H1 (cell line): ENCODE measurements around the gene TCAIM. TPM values are rescaled to one million over a fixed set of nuclear protein-coding genes. Genes with fewer than 3 reads are reported as not detected.

Experiments used
- CTCF ChIA-PET: fragments of 300-600 bp; sonication (Branson Sonifier 250); formaldehyde crosslinking; loops from one replicate; lab custom pipeline; 2021; ENCODE audit not compliant: partially characterized antibody; lab: Charles Lee
- POLR2A ChIA-PET: fragments of 300-600 bp; sonication (Branson Sonifier 250); formaldehyde crosslinking; loops from one replicate; lab custom pipeline; 2021; ENCODE audit warnings: inconsistent platforms; ENCODE audit not compliant: partially characterized antibody; lab: Charles Lee
- DNase-seq, 2 experiments: peaks; one replicate each; pipeline versions ENCODE4 v3.0.0 to v3.0.0-alpha.2; 2010 to 2022; ENCODE audit warnings: low spot score in 2 of 2, low read depth in 1 of 2, mixed read lengths in 1 of 2
- FAIRE-seq: peaks from 2 replicates; lab custom pipeline; 2011; peaks lifted over from hg19 to GRCh38; lab: Jason Lieb, UNC
- H2AFZ ChIP-seq: 2 replicates; pipeline ENCODE4 v1.8.1; 2012; ENCODE audit warnings: low read length, inconsistent platforms
- H2AK5ac ChIP-seq: 2 replicates; pipeline ENCODE4 v1.6.1; 2013; ENCODE audit warnings: low read depth, low read length
- H2BK120ac ChIP-seq: replicated peaks from 2 replicates; pipeline ENCODE3; 2013; ENCODE audit warnings: low read depth, low read length, inconsistent platforms
- H2BK12ac ChIP-seq: 2 replicates; pipeline ENCODE4 v1.6.1; 2013; ENCODE audit warnings: low read depth, low read length
- H2BK15ac ChIP-seq: 2 replicates; pipeline ENCODE4 v1.6.1; 2013; ENCODE audit warnings: low read length
- H2BK20ac ChIP-seq: 2 replicates; pipeline ENCODE4 v1.6.1; 2013; ENCODE audit warnings: low read length
- H2BK5ac ChIP-seq: 2 replicates; pipeline ENCODE4 v1.6.1; 2013; ENCODE audit warnings: low read depth, low read length
- H3K14ac ChIP-seq: 2 replicates; pipeline ENCODE4 v1.6.1; 2013; ENCODE audit warnings: inconsistent platforms; ENCODE audit not compliant: insufficient read length
- H3K18ac ChIP-seq: 2 replicates; pipeline ENCODE4 v1.6.1; 2013; ENCODE audit warnings: low read length; ENCODE audit errors: extremely low read depth
- H3K23ac ChIP-seq: 2 replicates; pipeline ENCODE4 v1.6.1; 2013; ENCODE audit warnings: inconsistent platforms; ENCODE audit not compliant: insufficient read length
- H3K23me2 ChIP-seq: 2 replicates; pipeline ENCODE4 v1.6.1; 2013; ENCODE audit warnings: low read depth, low read length
- H3K27ac ChIP-seq: 2 replicates; pipeline ENCODE4 v1.6.1; 2011; ENCODE audit warnings: low read depth, low read length, inconsistent platforms
- H3K27me3 ChIP-seq, 4 experiments: replicated peaks in 1 of 4; 1 replicate in 1 of 4; 2 replicates in 3 of 4; pipeline versions ENCODE4 v1.6.1 to v1.8.1; 2011 to 2013; ENCODE audit warnings: low read length in 3 of 4, mild to moderate bottlenecking in 3 of 4, inconsistent platforms in 2 of 4, mixed read lengths in 2 of 4, moderate library complexity in 1 of 4; ENCODE audit not compliant: control insufficient read depth in 3 of 4, insufficient read depth in 3 of 4; ENCODE audit errors: extremely low read depth in 1 of 4
- H3K36me3 ChIP-seq, 4 experiments: 2 replicates each; pipeline versions ENCODE4 v1.6.1 to v1.8.1; 2011 to 2013; ENCODE audit warnings: mild to moderate bottlenecking in 4 of 4, low read length in 3 of 4, moderate library complexity in 2 of 4, control low read depth in 1 of 4, inconsistent platforms in 1 of 4; ENCODE audit not compliant: insufficient read depth in 4 of 4, control insufficient read depth in 2 of 4
- H3K4ac ChIP-seq: replicated peaks from 2 replicates; pipeline ENCODE3; 2013; ENCODE audit warnings: low read length, low read depth, mixed read lengths, inconsistent platforms; ENCODE audit not compliant: insufficient read length
- H3K4me1 ChIP-seq, 4 experiments: replicated peaks in 1 of 4; 1 replicate in 1 of 4; 2 replicates in 3 of 4; pipeline versions ENCODE4 v1.6.1 to v1.8.1; 2011 to 2013; ENCODE audit warnings: low read length in 3 of 4, inconsistent platforms in 2 of 4, mixed read lengths in 1 of 4; ENCODE audit not compliant: insufficient read depth in 4 of 4, control insufficient read depth in 3 of 4
- H3K4me2 ChIP-seq, 2 experiments: 2 replicates each; pipeline versions ENCODE4 v1.6.1 to v1.8.1; 2011 to 2013; ENCODE audit warnings: low read depth in 2 of 2, low read length in 2 of 2, control low read depth in 1 of 2, inconsistent platforms in 1 of 2, mild to moderate bottlenecking in 1 of 2; ENCODE audit not compliant: insufficient read depth in 1 of 2
- H3K4me3 ChIP-seq, 4 experiments: fragments of 200-600, 300-600 bp in 1 of 4; sonication (generic), shearing (Covaris generic), sonication (Bioruptor Twin) in 1 of 4; 2 replicates each; pipeline versions ENCODE4 v1.5.1 to v1.8.1; 2011 to 2016; ENCODE audit warnings: low read length in 4 of 4, low read depth in 3 of 4, control low read depth in 2 of 4, inconsistent platforms in 2 of 4, mild to moderate bottlenecking in 2 of 4, mixed read lengths in 1 of 4, moderate library complexity in 1 of 4; ENCODE audit not compliant: insufficient read depth in 2 of 4; ENCODE audit errors: extremely low read depth in 1 of 4
- H3K56ac ChIP-seq: replicated peaks from 2 replicates; pipeline ENCODE3; 2013; ENCODE audit warnings: low read depth, mild to moderate bottlenecking, mixed read lengths, low read length, inconsistent platforms; ENCODE audit not compliant: insufficient read length
- H3K79me1 ChIP-seq: 2 replicates; pipeline ENCODE4 v1.6.1; 2013; ENCODE audit warnings: low read depth, low read length, control low read depth
- H3K79me2 ChIP-seq, 2 experiments: 2 replicates each; pipeline versions ENCODE4 v1.6.1 to v1.8.1; 2012 to 2013; ENCODE audit warnings: low read length in 2 of 2, mild to moderate bottlenecking in 2 of 2, inconsistent platforms in 1 of 2; ENCODE audit not compliant: insufficient read depth in 2 of 2, control insufficient read depth in 1 of 2
- H3K9ac ChIP-seq, 4 experiments: replicated peaks in 1 of 4; 1 replicate in 1 of 4; 2 replicates in 3 of 4; pipeline versions ENCODE4 v1.6.1 to v1.8.1; 2011 to 2013; ENCODE audit warnings: low read depth in 3 of 4, low read length in 3 of 4, control low read depth in 2 of 4, mild to moderate bottlenecking in 2 of 4, moderate library complexity in 2 of 4, inconsistent platforms in 1 of 4; ENCODE audit errors: extremely low read depth in 1 of 4
- H3K9me3 ChIP-seq, 2 experiments: 2 replicates each; pipeline versions ENCODE4 v1.6.1 to v1.8.1; 2012 to 2013; ENCODE audit warnings: mild to moderate bottlenecking in 2 of 2, moderate library complexity in 2 of 2, control low read depth in 1 of 2, inconsistent platforms in 1 of 2, low read depth in 1 of 2, low read length in 1 of 2, mixed read lengths in 1 of 2; ENCODE audit not compliant: insufficient read depth in 2 of 2
- H4K20me1 ChIP-seq, 2 experiments: replicated peaks in 1 of 2; 2 replicates each; pipeline versions ENCODE3 to v1.8.1; 2011 to 2013; ENCODE audit warnings: inconsistent platforms in 2 of 2, low read length in 2 of 2, mild to moderate bottlenecking in 1 of 2; ENCODE audit not compliant: insufficient read depth in 2 of 2, control insufficient read depth in 1 of 2
- H4K5ac ChIP-seq: 2 replicates; pipeline ENCODE4 v1.6.1; 2013; ENCODE audit warnings: low read length, low read depth, mixed read lengths, inconsistent platforms; ENCODE audit not compliant: insufficient read length
- H4K8ac ChIP-seq: 2 replicates; pipeline ENCODE4 v1.8.0; 2013; ENCODE audit warnings: mild to moderate bottlenecking, moderate library complexity, low read length, inconsistent platforms; ENCODE audit not compliant: insufficient read depth; ENCODE audit errors: extremely low read depth
- H4K91ac ChIP-seq: replicated peaks from 2 replicates; pipeline ENCODE3; 2013; ENCODE audit warnings: low read length, mixed read lengths, inconsistent platforms; ENCODE audit not compliant: insufficient read length
- ASH2L ChIP-seq: fragments of 200-600, 300-600 bp; sonication (generic); IDR thresholded peaks from one replicate; pipeline ENCODE4 v1.7.1; 2017; ENCODE audit warnings: low read length
- CTBP2 ChIP-seq: IDR thresholded peaks from 2 replicates; pipeline ENCODE4 v1.7.0; 2011; ENCODE audit warnings: borderline replicate concordance, mild to moderate bottlenecking, moderate library complexity, mixed read lengths, low read length; ENCODE audit not compliant: insufficient read depth, insufficient read length
- EP300 ChIP-seq, 2 experiments: IDR thresholded peaks; 1 replicate in 1 of 2; 2 replicates in 1 of 2; pipeline ENCODE4 v1.6.1; 2011 to 2012; ENCODE audit warnings: low read depth in 2 of 2, low read length in 2 of 2, mild to moderate bottlenecking in 2 of 2, borderline replicate concordance in 1 of 2, inconsistent platforms in 1 of 2, moderate library complexity in 1 of 2
- FOSL1 ChIP-seq: IDR thresholded peaks from 2 replicates; pipeline ENCODE4 v1.6.1; 2011; ENCODE audit warnings: mild to moderate bottlenecking, low read depth, low read length, moderate library complexity; ENCODE audit not compliant: insufficient read depth
- GTF2F1 ChIP-seq: IDR thresholded peaks from 2 replicates; pipeline ENCODE4 v1.6.1; 2012; ENCODE audit warnings: low read depth, low read length, improper control_type of control experiment, borderline replicate concordance
- KDM5A ChIP-seq: fragments of 200-600 bp; IDR thresholded peaks from 2 replicates; pipeline ENCODE4 v1.7.1; 2012; ENCODE audit warnings: mild to moderate bottlenecking, low read length, inconsistent platforms, mixed read lengths
- MAFK ChIP-seq: IDR thresholded peaks from 2 replicates; pipeline ENCODE4 v1.6.1; 2012; ENCODE audit warnings: low read depth, mild to moderate bottlenecking, improper control_type of control experiment, low read length
- NRF1 ChIP-seq: IDR thresholded peaks from 2 replicates; pipeline ENCODE4 v1.6.1; 2011; ENCODE audit warnings: mild to moderate bottlenecking, low read depth, low read length, improper control_type of control experiment
- SUZ12 ChIP-seq: fragments of 200-600 bp; sonication (generic); IDR thresholded peaks from 2 replicates; pipeline ENCODE4 v1.6.1; 2012; ENCODE audit warnings: mild to moderate bottlenecking, inconsistent platforms, low read length, moderate library complexity, mixed read lengths
- TCF12 ChIP-seq: IDR thresholded peaks from 2 replicates; pipeline ENCODE4 v1.6.1; 2011; ENCODE audit warnings: low read depth, mild to moderate bottlenecking, low read length
- WGBS, 2 experiments: shearing (Covaris generic) in 1 of 2; methylation state at CpG; one replicate each; pipeline versions ENCODE4 v1.1.6 to v1.1.7; 2013 to 2015; ENCODE audit warnings: low lambda C conversion rate in 2 of 2, mixed read lengths in 2 of 2, inconsistent platforms in 1 of 2, low coverage in 1 of 2, missing lambda C conversion rate in 1 of 2; ENCODE audit not compliant: insufficient replicate concordance in 2 of 2, insufficient coverage in 1 of 2, insufficient read length in 1 of 2; ENCODE audit errors: extremely low coverage in 1 of 2, missing lambda C conversion rate in 1 of 2; 5-methylcytosine and 5-hydroxymethylcytosine counted together
- polyA plus RNA-seq, 7 experiments: library from polyadenylated mRNA; depleted of rRNA in 3 of 7; stranded (reverse) in 5 of 7; unstranded in 2 of 7; fragments of >200 nt in 5 of 7; fragments of 200-250 nt in 2 of 7; gene quantifications; 1 replicate in 5 of 7; 2 replicates in 1 of 7; 4 replicates in 1 of 7; pipeline versions ENCODE4 v1.2.1 to v1.2.3, GENCODE V29; 2011 to 2013; ENCODE audit warnings: missing spikeins in 2 of 7, mixed read lengths in 2 of 7
- total RNA-seq: library from RNA; stranded (reverse); fragmentation: NEBNext Ultra II Directional; extraction: Animal tissue kit (Norgen Biotek cat#: 25700); gene quantifications from 2 replicates; pipeline ENCODE4 v1.2.1, GENCODE V29; 2021
- TF ChIP-seq, protein P1 (sequence below), 3 experiments: IDR thresholded peaks; 1 replicate in 2 of 3; 2 replicates in 1 of 3; pipeline versions ENCODE4 v1.5.1 to v1.6.1; 2011; ENCODE audit warnings: low read length in 3 of 3, mild to moderate bottlenecking in 3 of 3, inconsistent platforms in 2 of 3, low read depth in 1 of 3, moderate library complexity in 1 of 3; ENCODE audit not compliant: insufficient read depth in 1 of 3; ENCODE audit errors: control extremely low read depth in 1 of 3

The TCAIM gene
- total and polyA plus RNA-seq, 2 of the 8 experiments (the other 6 are each of a cell fraction or from before 2014, with no cell fraction given) = 6.9 to 22.1 TPM

DNA sequence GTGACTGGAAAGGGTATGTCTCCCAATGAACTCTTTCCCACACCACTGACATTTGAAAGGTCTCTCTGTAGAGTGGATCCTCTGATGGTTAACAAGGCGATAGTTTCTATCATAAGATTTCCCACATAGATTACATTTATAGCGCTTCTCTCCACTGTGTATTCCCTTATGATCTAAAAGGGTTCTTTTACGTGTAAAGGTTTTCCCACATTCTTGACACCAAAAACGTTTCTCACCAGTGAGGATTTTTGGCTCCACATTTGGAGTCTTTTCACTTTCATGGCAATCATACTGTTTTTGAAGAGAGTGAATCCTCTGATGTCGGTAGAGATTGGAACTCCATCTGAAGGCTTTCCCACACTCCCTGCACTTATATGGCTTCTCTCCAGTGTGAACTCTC is 108.4 kb downstream of the TCAIM start:
- H3K36me3 ChIP-seq = peaks cover 20 to 68% (median 56%) of the 10 kb centered on the region in 4 experiments; a peak in 7 of 8 replicates

More for the DNA sequence above, 108.4 kb downstream of the TCAIM start:
- Histone ChIP-seq H3K27me3 (no peaks in the 10 kb centered on the region), H2AFZ (no peak overlapping the region), H4K91ac (no peak overlapping the region), H4K20me1 (peaks cover 0 to 2% of the 10 kb centered on the region in 2 experiments), H2BK120ac (no peak overlapping the region), H3K27ac (no peak overlapping the region), H3K14ac (no peak overlapping the region), H3K4me2 (no peak overlapping the region), H3K4me3 (no peak overlapping the region), H2AK5ac (no peak overlapping the region), H3K23ac (no peak overlapping the region), H4K8ac (no peak overlapping the region), H3K9ac (no peak overlapping the region), H2BK12ac (no peak overlapping the region), H3K79me1 (no peaks in the 10 kb centered on the region; the same call in 1 of the 2 replicates), H2BK5ac (no peak overlapping the region), H3K9me3 (peaks cover 12 to 18% of the 10 kb centered on the region in 2 experiments; a peak in 3 of 4 replicates), H4K5ac (no peak overlapping the region), H3K18ac (no peak overlapping the region), H3K4ac (no peak overlapping the region), H3K23me2 (no peaks in the 10 kb centered on the region), H3K56ac (no peak overlapping the region), H2BK20ac (no peak overlapping the region), H2BK15ac (no peak overlapping the region), H3K79me2 (no peaks in the 10 kb centered on the region; a peak in 1 of 4 replicates), H3K4me1 (no peaks in the 10 kb centered on the region; a peak in 2 of 7 replicates)
- no peak for DNase-seq
- TF ChIP-seq CTBP2 (no peak), TCF12 (no peak), NRF1 (no peak), FOSL1 (no peak), EP300 (IDR thresholded peaks at IDR 0.05; ENCODE audit: borderline replicate concordance in 1 of 2, low read depth in 2 of 2, low read length in 2 of 2) (no peak), ASH2L (no peak), SUZ12 (no peak), GTF2F1 (no peak), MAFK (no peak), KDM5A (no peak)
- TF ChIP-seq, protein P1, sequence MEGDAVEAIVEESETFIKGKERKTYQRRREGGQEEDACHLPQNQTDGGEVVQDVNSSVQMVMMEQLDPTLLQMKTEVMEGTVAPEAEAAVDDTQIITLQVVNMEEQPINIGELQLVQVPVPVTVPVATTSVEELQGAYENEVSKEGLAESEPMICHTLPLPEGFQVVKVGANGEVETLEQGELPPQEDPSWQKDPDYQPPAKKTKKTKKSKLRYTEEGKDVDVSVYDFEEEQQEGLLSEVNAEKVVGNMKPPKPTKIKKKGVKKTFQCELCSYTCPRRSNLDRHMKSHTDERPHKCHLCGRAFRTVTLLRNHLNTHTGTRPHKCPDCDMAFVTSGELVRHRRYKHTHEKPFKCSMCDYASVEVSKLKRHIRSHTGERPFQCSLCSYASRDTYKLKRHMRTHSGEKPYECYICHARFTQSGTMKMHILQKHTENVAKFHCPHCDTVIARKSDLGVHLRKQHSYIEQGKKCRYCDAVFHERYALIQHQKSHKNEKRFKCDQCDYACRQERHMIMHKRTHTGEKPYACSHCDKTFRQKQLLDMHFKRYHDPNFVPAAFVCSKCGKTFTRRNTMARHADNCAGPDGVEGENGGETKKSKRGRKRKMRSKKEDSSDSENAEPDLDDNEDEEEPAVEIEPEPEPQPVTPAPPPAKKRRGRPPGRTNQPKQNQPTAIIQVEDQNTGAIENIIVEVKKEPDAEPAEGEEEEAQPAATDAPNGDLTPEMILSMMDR (IDR thresholded peaks at IDR 0.05; ENCODE audit: control extremely low read depth in 1 of 3, insufficient read depth in 1 of 3, low read depth in 1 of 3, low read length in 3 of 3) = no peak
- ChIA-PET POLR2A (interaction anchor here (1.3 kb wide), 1 partner anchor 16 kb away, joined by 3 read pairs; no protein-coding TSS in a partner anchor), CTCF (no interaction called here)
- WGBS, 2 experiments = 85% methylated on average over 5 of the region's 5 CpGs; no CpG with 5 or more reads in 1 of the 2 experiments
- no peak for FAIRE-seq
